SKM-1 treated with dmso at 0.1 percent for 144 hours (cell line): ENCODE measurements around the gene ATP6V0A4.
"Not testable (repeated sequence)": the region's sequence is repeated elsewhere in the genome, so short reads cannot be mapped to it uniquely, and the experiment has no call there.

Experiments used
- DNase-seq: peaks from one replicate; lab custom pipeline; 2025; ENCODE audit not compliant: unreplicated experiment; lab: John Stamatoyannopoulos, UW

Gene ATP6V0A4

GRCh38 chr7:138804618-138805017 lies 6.6 kb upstream of the ATP6V0A4 start:
- no peak for DNase-seq

- no peak for DNase-seq
Measured at GRCh38 chr7:138802706-138803105, 4.7 kb upstream of the ATP6V0A4 start.

- no peak for DNase-seq
Measured at GRCh38 chr7:138801256-138801655, 3.3 kb upstream of the ATP6V0A4 start.

- no peak for DNase-seq
Measured at GRCh38 chr7:138799336-138800000, 1.5 kb upstream of the ATP6V0A4 start.

GRCh38 chr7:138798836-138799235 lies 840 bp upstream of the ATP6V0A4 start:
- DNase-seq: no peak

- DNase-seq: not testable (repeated sequence)
Measured at GRCh38 chr7:138797046-138797445, 950 bp downstream of the ATP6V0A4 start.

- no peak for DNase-seq
Measured at GRCh38 chr7:138796038-138796615, 1.9 kb downstream of the ATP6V0A4 start.

- no peak for DNase-seq
Measured at GRCh38 chr7:138785587-138786437, 12.2 kb downstream of the ATP6V0A4 start.

GRCh38 chr7:138784692-138785091 lies 13.3 kb downstream of the ATP6V0A4 start:
- no peak for DNase-seq

- no peak for DNase-seq
Measured at GRCh38 chr7:138781004-138781403, 17.0 kb downstream of the ATP6V0A4 start.

- no peak for DNase-seq
Measured at GRCh38 chr7:138776166-138776833, 21.7 kb downstream of the ATP6V0A4 start.

- no peak for DNase-seq
Measured at GRCh38 chr7:138773817-138774216, 24.2 kb downstream of the ATP6V0A4 start.

- no peak for DNase-seq
Measured at GRCh38 chr7:138773176-138773575, 24.8 kb downstream of the ATP6V0A4 start.

GRCh38 chr7:138770904-138771303 lies 27.1 kb downstream of the ATP6V0A4 start:
- no peak for DNase-seq

- DNase-seq: no peak
Measured at GRCh38 chr7:138768241-138768640, 29.8 kb downstream of the ATP6V0A4 start.

- no peak for DNase-seq
Measured at GRCh38 chr7:138756591-138757242, 41.3 kb downstream of the ATP6V0A4 start.

GRCh38 chr7:138755842-138756590 lies 42.0 kb downstream of the ATP6V0A4 start:
- no peak for DNase-seq

GRCh38 chr7:138755331-138755747 lies 42.7 kb downstream of the ATP6V0A4 start:
- no peak for DNase-seq

- DNase-seq: no peak
Measured at GRCh38 chr7:138753610-138754009, 44.4 kb downstream of the ATP6V0A4 start.

- DNase-seq: no peak
Measured at GRCh38 chr7:138753150-138753518, 44.9 kb downstream of the ATP6V0A4 start.
